DLD1 (cell line): Measurements from ENCODE around the gene ZSWIM8.
"Not testable (repeated sequence)": the region's sequence is repeated elsewhere in the genome, so short reads cannot be mapped to it uniquely, and the experiment has no call there.

Experiments
- in situ Hi-C: cut with HindIII; loops from 2 replicates; pipeline ENCODE4 v1.10.0; 2017; ENCODE audit warnings: low sequenced_read_pairs

Gene ZSWIM8

GRCh38 chr10:73795491-73795890, 10.1 kb downstream of the ZSWIM8 start:
- in situ Hi-C loops = not testable (repeated sequence)

GRCh38 chr10:73796035-73796434, 10.6 kb downstream of the ZSWIM8 start:
- in situ Hi-C loops = not testable (repeated sequence)

GRCh38 chr10:73796766-73797165, 11.4 kb downstream of the ZSWIM8 start:
- in situ Hi-C loops = no loop called here

GRCh38 chr10:73797324-73798025, 12.1 kb downstream of the ZSWIM8 start:
- in situ Hi-C loops = no loop called here

- in situ Hi-C loops = no loop called here
Measured at GRCh38 chr10:73798087-73798486, 12.7 kb downstream of the ZSWIM8 start.

GRCh38 chr10:73798927-73799560, 13.6 kb downstream of the ZSWIM8 start:
- in situ Hi-C loops = no loop called here

GRCh38 chr10:73799899-73800559, 14.6 kb downstream of the ZSWIM8 start:
- in situ Hi-C loops = no loop called here

- in situ Hi-C loops = no loop called here
Measured at GRCh38 chr10:73800560-73801252, 15.3 kb downstream of the ZSWIM8 start.

GRCh38 chr10:73801253-73801590, 15.8 kb downstream of the ZSWIM8 start:
- in situ Hi-C loops = no loop called here

GRCh38 chr10:73802276-73802991, 17.0 kb downstream of the ZSWIM8 start:
- in situ Hi-C loops = no loop called here

GRCh38 chr10:73803680-73804286, 18.4 kb downstream of the ZSWIM8 start:
- in situ Hi-C loops = no loop called here

GRCh38 chr10:73806176-73806950, 21.0 kb downstream of the ZSWIM8 start:
- in situ Hi-C loops = no loop called here

- in situ Hi-C loops = no loop called here
Measured at GRCh38 chr10:73807471-73807870, 22.1 kb downstream of the ZSWIM8 start.

- in situ Hi-C loops = no loop called here
Measured at GRCh38 chr10:73808021-73808815, 22.8 kb downstream of the ZSWIM8 start.

- in situ Hi-C loops = no loop called here
Measured at GRCh38 chr10:73809061-73809818, 23.8 kb downstream of the ZSWIM8 start.

- in situ Hi-C loops = no loop called here
Measured at GRCh38 chr10:73810358-73810734, 24.9 kb downstream of the ZSWIM8 start.

GRCh38 chr10:73810735-73811465, 25.5 kb downstream of the ZSWIM8 start:
- in situ Hi-C loops = no loop called here

- in situ Hi-C loops = no loop called here
Measured at GRCh38 chr10:73812657-73813056, 27.3 kb downstream of the ZSWIM8 start.
